ENCODE measurements around the gene TSPAN15.

Gene TSPAN15

GRCh38 chr10:69403519-69403918, 47.7 kb upstream of the TSPAN15 start:
- H3K4me2 ChIP-seq (ENCODE audit: low read length) = no peak overlapping the region
- TF ChIP-seq CTCF (IDR thresholded peaks at IDR 0.05; ENCODE audit: low read length) = no peak
- no peak for TF ChIP-seq EZH2 (IDR thresholded peaks at IDR 0.05; ENCODE audit: borderline replicate concordance, low read length)

GRCh38 chr10:69404786-69405185, 46.5 kb upstream of the TSPAN15 start:
- Histone ChIP-seq H3K4me3 (ENCODE audit: low read depth, low read length, poor library complexity, severe bottlenecking) (no peak overlapping the region), H3K9me2 (ENCODE audit: low read depth, low read length) (no peaks in the 10 kb centered on the region), H3K36me3 (ENCODE audit: insufficient read depth, low read length) (peaks cover 18% of the 10 kb centered on the region), H3K27ac (ENCODE audit: low read depth, low read length, poor library complexity, severe bottlenecking) (no peak overlapping the region), H3K4me2 (ENCODE audit: low read length) (no peak overlapping the region), H3K79me2 (ENCODE audit: insufficient read depth, low read length) (no peaks in the 10 kb centered on the region), H3K4me1 (ENCODE audit: insufficient read depth, low read length, severe bottlenecking) (peaks cover 17% of the 10 kb centered on the region), H2AFZ (ENCODE audit: low read length) (no peak overlapping the region), H3K9me3 (ENCODE audit: low read length) (no peaks in the 10 kb centered on the region), H3K9ac (ENCODE audit: low read length) (no peak overlapping the region), H3K27me3 (ENCODE audit: insufficient read depth, low read length) (no peaks in the 10 kb centered on the region), H4K20me1 (ENCODE audit: insufficient read depth, low read length) (no peaks in the 10 kb centered on the region), H3F3A (ENCODE audit: insufficient read depth, low read length) (no peaks in the 10 kb centered on the region)
- TF ChIP-seq EZH2 (IDR thresholded peaks at IDR 0.05; ENCODE audit: borderline replicate concordance, low read length) = no peak
- no peak for TF ChIP-seq CTCF (IDR thresholded peaks at IDR 0.05; ENCODE audit: low read length)

More at GRCh38 chr10:69403519-69403918, 47.7 kb upstream of the TSPAN15 start:
- H3F3A ChIP-seq (ENCODE audit: insufficient read depth, low read length) = no peaks in the 10 kb centered on the region
- H2AFZ ChIP-seq (ENCODE audit: low read length) = no peak overlapping the region
- H3K36me3 ChIP-seq (ENCODE audit: insufficient read depth, low read length) = peaks cover 24% of the 10 kb centered on the region
- no peaks in the 10 kb centered on the region for H4K20me1 ChIP-seq (ENCODE audit: insufficient read depth, low read length)
- H3K79me2 ChIP-seq (ENCODE audit: insufficient read depth, low read length) = no peaks in the 10 kb centered on the region
- no peak overlapping the region for H3K4me3 ChIP-seq (ENCODE audit: low read depth, low read length, poor library complexity, severe bottlenecking)
- H3K4me1 ChIP-seq (ENCODE audit: insufficient read depth, low read length, severe bottlenecking) = peaks cover 7% of the 10 kb centered on the region
- no peak overlapping the region for H3K27ac ChIP-seq (ENCODE audit: low read depth, low read length, poor library complexity, severe bottlenecking)
- no peaks in the 10 kb centered on the region for H3K9me3 ChIP-seq (ENCODE audit: low read length)
- no peaks in the 10 kb centered on the region for H3K9me2 ChIP-seq (ENCODE audit: low read depth, low read length)
- no peaks in the 10 kb centered on the region for H3K27me3 ChIP-seq (ENCODE audit: insufficient read depth, low read length)
- no peak overlapping the region for H3K9ac ChIP-seq (ENCODE audit: low read length)

- Histone ChIP-seq H3K79me2 (ENCODE audit: insufficient read depth, low read length) (no peaks in the 10 kb centered on the region), H3K9me3 (ENCODE audit: low read length) (no peaks in the 10 kb centered on the region), H3K4me3 (ENCODE audit: low read depth, low read length, poor library complexity, severe bottlenecking) (no peak overlapping the region), H4K20me1 (ENCODE audit: insufficient read depth, low read length) (no peaks in the 10 kb centered on the region), H3F3A (ENCODE audit: insufficient read depth, low read length) (no peaks in the 10 kb centered on the region), H3K4me1 (ENCODE audit: insufficient read depth, low read length, severe bottlenecking) (peaks cover 21% of the 10 kb centered on the region), H3K9ac (ENCODE audit: low read length) (no peak overlapping the region), H3K27ac (ENCODE audit: low read depth, low read length, poor library complexity, severe bottlenecking) (no peak overlapping the region), H3K36me3 (ENCODE audit: insufficient read depth, low read length) (peaks cover 18% of the 10 kb centered on the region), H3K4me2 (ENCODE audit: low read length) (no peak overlapping the region), H3K9me2 (ENCODE audit: low read depth, low read length) (no peaks in the 10 kb centered on the region), H3K27me3 (ENCODE audit: insufficient read depth, low read length) (no peaks in the 10 kb centered on the region), H2AFZ (ENCODE audit: low read length) (no peak overlapping the region)
- TF ChIP-seq CTCF (IDR thresholded peaks at IDR 0.05; ENCODE audit: low read length) = no peak
- TF ChIP-seq EZH2 (IDR thresholded peaks at IDR 0.05; ENCODE audit: borderline replicate concordance, low read length) = no peak
Observed at GRCh38 chr10:69405221-69405620, 46.0 kb upstream of the TSPAN15 start.
